ENCODE data around the gene DCST2.

Gene DCST2

DNA sequence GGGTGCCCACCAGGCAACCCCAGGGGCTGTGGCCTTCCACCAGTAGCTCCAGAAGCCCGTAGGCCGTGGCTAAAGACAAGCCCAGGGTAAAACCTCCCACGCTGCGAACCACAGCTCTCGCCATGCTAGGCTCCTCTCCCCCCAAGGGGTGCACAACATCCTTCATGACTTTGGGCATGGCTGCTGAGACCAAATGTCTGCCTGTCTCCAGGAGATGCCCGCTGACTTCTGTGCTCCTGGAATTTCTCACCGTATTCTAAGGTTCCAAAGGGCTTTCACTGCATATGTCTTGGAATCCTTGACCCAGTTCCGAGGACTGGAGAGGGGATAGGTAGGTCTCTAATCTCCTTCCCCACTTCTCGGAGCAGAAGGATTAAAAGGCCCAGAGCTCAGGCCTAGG, at the start of gene DCST2, which contains the start of gene DCST1:
DCST2 (minus strand) TSS at position 258 of the 400 bp plus-strand sequence; CDS start at position 178, 80 bp downstream.
DCST1 (plus strand) TSS at position 301 of the 400 bp plus-strand sequence. CDS start 213 bp downstream, outside the sequence.
- DNase-seq = no peak

DNA sequence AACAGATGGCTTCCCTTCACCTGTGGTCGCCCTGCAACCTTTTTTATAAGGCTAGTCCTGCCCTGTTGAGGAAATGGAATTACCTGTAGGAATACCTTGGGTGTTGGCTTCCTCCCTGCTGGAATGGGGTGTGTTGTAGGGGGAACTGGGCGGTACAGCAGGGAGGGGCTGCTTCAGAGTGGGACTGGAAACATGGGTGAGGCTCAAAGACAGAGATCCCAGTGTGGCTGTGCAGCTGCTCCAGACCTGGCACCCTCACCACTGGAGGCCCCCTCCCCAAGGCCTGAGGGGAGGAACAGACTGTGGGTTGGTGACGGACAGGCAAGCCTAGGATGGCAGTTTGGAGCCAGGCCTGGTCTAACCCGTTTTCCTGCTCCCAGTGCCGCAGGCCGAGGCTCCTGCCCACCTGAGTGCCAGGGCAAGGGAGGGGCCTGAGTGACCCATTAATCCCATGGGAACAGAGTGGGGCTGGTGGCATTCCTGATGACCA, 49.5 kb upstream of the DCST2 start:
- DNase-seq = no peak

DNA sequence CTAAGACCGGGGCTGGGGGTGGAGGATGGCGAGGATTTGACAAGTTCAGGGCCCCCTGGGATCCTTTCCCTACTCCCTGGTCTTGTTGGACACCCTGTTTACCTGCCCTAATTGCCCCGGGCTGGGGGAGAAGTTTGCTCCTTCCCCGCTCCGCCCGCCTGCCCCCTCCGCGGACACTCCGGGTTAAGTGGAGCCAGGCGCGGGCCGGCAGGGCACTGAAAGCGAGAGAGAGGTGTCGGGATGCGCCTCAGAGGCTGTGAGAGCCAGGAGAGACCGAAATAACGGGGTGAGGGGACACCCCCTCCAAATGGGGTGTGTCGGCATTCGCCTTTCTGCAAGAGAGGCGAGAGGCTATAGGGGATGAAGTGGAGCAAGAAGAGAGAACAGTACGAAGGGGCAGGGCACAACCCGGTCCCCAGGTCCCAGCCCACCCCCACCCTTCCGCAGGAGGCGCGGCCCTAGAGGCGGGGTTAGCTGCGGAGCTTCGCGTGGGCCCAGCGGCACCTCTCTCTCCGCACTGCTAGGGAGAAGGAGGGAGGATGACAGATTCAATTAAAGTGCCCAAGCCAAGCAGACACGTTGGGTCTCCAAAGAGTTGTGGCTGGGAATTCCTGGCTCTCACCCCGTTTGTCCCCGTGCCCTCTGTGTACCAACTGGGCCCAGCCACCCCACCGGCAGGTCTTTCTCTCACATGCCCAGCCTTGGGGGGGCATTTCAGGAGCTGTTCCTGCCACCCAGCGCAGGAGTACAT, 48.9 kb upstream of the DCST2 start:
- no peak for DNase-seq

DNA sequence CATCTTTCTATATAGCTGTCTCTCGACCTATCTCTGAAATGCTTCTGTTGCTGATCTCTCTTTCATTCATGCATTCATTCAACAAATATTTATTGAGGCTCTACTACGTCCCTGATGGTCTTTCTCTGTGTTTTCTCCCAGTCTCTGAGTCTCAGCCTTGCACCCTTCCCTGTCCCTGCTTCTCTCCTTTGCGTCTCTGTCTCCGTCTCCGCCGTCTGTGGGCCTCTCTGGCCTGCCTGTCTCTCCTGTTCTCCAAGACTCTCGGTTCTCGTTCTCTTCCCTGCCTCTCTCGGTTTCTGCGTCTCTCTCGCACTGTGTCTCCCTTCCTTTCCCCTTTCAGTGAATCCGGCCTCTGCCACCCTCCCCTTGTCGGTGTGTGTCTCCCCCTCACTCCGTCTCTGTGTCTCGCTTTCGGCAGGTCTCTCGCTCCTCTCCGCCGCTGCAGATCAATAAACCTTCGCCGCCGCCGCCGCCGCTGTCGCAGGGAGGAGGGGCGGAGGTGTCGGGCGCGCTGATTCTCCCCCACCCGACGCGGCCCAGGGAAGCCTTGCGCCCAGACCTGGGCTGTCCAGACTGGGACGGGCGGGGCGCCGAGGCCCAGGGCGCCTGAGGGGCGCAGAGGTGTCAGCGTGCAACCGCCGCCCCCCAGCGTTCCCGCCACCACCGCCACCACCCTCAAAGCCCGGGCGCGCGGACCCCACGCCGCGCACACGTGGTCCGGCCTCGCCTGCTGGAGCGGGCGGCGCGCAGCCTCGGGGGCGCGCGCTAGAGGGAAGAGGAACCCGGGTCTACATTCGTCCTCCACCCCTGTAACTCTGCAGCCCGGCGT, 48.1 kb upstream of the DCST2 start:
- DNase-seq = no peak

DNA sequence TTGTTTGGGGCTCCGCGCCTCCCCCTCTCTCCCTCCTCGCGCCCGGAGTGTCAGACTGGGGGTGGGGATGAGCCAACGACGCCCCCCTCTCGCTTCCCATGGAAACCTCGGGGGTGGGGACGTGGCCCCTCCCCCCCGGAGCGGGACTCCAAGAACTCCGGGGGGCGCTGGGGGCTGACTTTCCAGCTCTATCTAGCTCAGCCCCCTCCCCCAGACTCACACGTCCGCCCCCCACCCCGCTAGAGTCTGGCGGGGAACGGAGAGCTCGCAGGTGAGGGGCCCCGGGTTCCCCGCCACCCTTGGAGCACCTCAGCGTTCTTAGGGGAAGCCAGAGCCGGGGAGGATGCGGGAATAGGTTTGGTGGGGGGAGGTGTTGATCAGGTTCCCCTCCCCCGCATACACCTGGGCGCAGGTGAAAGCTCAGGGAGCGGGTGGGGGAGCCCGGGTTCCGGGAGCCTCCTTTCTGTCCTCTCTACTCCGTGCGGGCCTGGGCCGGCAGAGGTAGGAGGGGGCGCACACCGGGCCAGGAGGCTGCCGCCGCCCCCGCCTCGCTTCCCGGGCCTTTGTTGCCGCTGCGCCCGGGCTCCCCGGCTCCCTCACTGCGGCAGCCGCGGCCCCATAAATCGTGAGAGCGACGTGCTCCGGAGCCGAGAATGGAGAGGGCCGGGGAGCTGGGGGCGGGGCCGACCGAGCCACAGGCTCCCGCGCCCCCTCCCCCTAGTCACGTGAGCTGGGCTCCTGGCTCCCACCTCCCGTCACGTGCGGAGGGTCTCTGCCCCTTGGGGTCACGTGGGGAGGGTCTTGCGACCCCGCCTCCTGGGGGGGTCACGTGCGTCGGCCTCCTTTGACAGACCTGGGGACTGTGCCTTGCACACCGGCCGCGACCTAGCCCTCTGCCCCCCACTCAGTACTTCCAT, 47.0 kb upstream of the DCST2 start:
- no peak for DNase-seq

DNA sequence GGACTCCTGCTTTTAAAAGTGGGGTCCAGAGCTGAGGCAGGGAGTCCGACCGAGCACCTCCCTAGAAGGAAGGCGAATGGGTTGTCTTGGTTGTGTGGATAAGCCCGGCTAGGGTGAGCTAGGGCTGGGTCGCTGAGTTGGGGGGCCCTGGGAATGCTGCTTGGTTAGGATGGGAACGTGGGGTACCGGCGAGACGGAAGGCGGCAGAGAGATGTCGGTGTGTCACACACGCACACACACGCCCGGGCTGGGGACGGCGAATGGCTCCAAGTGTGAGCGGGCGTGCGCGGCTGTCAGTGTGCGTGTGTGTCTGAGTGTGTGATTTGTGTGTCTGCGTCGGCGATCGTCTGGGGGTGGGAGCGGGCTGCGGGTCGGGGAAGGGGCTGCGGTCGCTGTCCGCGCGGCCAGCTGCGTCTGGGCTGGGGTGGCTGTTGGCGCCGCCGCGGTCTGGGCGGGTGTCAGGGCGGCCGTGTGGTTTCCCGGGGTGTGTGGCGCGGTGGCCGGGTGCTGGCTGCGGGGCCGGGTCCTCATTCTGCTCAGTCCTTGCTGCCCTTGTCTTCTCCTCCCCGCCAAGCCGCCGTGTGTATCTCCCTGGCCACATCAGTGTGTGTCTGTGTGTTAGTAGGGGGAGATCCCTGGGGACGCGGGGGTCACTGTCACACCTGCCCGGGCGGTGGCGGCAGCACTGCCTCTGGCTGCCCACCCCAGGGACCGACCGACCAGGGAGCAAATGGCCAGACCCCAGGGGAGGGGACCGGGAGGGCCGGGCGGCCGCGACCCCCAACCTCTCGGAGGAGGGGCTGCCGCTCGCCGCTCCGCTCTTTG, 46.1 kb upstream of the DCST2 start:
- no peak for DNase-seq

DNA sequence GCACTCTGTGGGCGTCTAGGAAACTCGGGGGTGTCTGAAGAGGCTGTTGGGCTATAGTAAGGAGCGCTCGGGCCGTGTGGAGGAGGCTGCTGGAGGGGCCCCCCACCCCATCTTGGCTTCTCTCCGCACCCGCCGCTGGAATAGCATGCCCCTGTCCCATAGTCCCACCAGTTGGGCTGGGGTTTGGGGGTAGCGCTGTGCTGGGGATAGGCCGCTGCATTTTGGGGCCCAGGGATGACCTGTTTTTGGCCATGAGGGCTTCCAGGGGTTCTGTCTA, 45.6 kb upstream of the DCST2 start:
- DNase-seq = no peak

DNA sequence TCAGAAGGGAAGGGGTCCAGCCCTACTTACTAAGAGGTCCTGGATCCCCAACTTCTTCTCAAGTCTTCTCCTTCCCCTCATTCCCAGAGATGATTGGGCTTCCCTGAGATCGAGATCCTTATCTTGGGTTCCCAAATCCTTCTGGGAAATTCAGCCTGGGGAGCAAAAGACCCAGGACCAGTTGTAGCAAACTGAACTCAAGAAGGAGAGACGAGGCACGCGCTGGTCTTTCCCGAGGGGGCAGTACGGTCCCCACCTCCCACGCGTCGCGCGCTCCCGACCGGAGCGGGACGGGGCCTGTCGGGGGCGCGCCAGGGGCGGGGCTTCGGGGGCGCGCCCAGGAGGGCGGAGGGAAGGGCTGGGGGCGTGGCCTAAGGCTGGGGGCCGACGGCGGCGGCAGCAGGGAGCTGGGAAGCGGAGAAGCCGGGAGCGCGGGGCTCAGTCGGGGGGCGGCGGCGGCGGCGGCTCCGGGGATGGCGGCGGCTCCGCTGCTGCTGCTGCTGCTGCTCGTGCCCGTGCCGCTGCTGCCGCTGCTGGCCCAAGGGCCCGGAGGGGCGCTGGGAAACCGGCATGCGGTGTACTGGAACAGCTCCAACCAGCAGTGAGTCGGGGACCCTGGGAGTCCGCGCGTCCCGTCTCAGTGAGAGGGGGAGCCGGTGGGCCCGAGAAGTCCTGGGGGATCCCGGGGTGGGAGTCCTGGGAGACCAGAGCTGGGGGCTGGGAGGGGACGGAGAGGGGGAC, 45.1 kb upstream of the DCST2 start, which contains the start of gene EFNA3:
EFNA3 (plus strand) TSS at position 369 of the 741 bp plus-strand sequence; CDS start at position 474, 105 bp downstream.
- DNase-seq = no peak

DNA sequence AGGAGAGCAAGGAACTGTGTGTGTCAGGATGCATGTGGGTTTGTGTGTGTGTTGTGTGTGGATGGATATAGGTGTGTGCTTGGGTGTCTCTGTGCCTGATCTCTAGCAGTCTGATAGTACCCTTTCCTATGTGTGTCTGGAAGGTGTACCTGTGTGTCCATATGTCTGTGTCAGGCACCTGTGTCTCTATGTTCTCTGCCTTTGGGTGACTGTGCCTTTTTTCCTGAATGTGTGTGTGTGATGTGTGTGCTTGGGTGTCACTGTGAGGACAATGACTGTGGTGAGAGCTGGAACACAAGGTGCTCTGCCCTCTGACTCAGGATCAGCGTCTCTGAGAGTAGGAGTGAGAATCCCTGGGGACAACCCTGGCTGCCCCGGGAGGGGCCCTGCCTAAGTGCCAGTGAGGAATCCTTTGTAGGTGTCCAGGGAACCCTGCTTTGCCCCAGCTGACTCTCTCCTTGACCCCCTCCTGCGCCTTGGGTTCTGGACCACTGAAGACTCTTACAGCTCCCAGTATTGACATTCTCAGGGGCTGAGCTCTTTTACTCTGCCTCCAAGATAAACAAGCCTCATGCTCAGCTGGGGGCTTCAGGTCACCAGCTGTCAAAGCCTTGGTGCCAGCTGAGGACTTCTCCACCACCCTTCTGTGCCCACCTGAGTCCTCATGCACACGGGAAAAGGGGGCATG, 44.3 kb upstream of the DCST2 start:
- no peak for DNase-seq

DNA sequence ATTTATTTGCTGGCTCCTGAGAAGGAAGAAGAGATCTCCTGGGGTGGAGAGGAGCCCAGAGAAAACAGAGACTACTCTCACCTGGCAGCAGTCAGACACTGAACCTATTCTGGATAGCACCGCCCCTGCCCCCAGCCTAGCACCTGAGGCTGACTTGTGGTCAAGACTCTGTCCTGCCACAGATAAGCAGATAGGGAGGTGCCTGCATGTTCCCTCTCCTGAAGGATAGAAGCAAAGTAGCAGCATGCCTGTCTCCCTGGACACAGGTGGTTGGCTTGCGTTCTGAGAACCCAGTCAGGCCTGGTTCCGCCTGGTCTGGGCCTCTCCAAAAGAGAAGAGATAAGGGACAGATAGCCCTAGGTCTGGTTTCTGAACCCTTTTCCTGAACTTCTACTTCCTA, 43.8 kb upstream of the DCST2 start:
- DNase-seq = no peak

DNA sequence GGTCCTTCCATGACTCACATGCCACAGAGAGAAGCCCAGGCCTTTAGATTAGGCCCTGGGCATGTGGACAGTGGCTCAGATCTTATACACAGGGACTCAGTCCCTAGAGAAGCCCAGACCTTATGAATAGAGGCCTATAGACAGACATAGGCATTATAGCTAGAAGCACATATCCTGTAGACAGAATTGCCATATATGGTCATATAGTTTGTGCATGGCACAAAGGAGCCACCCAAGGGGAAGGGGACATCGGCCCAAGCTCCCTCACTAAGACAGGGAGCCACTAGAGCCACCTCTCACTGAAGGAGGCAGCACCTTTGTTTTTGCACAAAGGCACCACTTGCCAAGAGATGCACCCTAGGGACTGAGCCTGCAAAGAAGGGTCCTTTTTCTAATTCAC, 42.8 kb upstream of the DCST2 start:
- no peak for DNase-seq

DNA sequence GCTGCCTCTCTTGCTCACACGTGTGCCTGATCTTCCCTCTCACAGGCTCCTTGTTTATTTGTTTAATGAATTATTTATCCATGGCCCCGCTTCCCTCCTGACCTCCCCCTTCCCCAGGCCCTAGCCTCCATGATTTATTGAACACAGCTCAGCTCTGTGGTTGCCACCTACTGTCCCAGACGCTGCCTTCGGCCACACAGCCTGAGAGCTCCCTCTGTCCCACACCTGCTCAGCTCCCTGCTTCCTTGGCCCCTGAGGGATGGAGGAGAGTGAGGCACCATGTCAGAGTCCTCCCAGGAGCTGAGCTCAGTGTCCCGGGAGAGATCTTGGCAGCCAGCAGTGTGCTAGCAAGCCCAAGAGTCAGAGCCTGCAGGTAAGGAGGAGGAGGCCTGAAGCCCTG, 42.0 kb upstream of the DCST2 start:
- DNase-seq = no peak

DNA sequence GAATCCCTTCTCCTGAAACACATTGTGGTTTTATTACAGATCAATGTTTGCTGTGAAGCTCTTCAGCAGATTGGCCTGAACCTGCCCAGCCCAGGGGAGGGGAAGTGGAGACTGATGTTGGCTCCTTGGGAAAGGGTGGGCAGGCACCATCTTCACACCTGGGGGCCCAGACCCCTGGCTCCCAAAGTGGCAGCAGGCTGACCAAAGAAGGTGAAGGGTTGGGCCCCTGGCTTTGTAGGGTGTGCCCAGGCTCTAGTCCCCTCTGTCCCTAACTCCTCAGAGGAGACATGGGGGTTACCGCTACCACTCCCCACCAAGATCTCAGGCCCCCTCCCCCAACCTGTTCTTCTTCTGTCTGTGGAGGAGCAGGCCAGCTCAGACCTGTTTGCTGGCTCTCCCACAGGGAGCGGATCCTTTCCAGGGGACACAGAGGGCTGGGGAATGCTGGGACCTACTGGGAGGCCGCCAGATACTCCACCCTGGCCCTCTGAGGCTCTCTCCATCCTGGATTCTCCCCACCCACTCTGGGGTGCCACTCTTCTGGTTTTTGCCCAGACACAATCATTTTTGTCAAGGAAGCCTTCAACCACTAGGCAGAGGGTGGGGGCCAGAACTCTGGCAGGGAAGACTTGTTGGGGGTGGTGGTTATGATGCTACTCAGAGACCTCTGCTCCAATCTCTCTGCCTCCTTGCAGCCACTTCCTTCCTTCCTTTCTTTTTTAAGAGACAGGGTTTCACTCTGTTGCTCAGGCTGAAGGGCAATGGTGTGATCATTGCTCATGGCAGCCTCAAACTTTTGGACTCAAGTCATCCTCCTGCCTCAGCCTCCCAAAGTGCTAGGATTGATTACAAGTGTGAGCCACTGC, 40.0 kb upstream of the DCST2 start:
- no peak for DNase-seq

DNA sequence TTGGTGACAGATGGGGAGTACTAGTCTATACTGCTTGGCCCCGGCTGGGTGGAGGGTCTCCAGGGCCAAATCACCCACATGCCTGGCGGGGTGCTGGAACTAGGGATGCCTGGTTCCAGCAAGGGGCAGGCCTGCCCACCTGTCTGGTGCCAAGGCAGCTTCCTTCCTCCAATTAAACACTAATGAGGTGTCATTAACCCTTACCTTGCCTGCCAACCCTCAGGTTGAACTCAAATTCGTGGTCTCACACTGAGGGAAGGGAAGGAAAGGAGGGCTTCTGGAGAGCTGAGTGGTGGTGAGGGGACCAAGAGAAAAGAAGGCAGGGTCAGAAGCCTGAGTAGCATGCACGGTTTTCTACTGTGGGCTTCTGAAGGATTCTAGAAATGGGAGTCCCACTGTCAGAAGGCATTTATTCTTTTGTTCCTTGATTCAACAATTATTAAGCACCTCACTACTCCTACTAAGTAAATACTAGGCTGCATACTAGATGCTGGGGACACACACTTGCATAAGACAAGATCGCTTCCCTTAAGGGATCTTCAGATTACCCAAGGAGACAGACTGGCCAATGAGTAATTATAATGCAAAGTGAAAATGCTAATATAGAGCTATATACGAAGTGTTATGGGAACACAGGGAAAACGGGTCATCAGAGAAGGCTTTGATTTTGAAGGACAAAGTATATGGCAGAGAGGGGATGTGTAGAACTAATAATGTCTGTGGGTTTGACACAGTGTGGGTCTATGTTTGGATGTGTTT, 39.1 kb upstream of the DCST2 start:
- DNase-seq = no peak

DNA sequence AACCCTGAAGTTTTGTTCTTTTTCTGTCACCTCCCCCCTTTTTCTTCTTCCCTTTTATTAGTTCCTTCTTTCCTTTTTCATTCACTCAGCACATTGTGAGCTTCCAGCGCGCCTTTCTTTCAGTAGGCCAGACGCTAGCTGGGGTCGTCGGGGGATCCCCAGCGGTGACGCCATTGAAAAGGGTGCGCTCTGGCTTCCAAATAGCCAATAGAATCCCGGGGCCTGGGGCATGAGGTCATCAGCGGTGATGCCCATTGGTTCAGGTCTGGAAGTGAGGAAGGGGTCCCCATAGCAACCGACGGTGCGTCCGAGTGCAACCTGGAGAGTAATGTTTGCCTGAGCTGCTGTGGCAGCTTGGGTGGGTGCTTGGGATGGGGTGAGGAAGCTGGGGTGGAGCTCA, 38.1 kb upstream of the DCST2 start:
- no peak for DNase-seq

DNA sequence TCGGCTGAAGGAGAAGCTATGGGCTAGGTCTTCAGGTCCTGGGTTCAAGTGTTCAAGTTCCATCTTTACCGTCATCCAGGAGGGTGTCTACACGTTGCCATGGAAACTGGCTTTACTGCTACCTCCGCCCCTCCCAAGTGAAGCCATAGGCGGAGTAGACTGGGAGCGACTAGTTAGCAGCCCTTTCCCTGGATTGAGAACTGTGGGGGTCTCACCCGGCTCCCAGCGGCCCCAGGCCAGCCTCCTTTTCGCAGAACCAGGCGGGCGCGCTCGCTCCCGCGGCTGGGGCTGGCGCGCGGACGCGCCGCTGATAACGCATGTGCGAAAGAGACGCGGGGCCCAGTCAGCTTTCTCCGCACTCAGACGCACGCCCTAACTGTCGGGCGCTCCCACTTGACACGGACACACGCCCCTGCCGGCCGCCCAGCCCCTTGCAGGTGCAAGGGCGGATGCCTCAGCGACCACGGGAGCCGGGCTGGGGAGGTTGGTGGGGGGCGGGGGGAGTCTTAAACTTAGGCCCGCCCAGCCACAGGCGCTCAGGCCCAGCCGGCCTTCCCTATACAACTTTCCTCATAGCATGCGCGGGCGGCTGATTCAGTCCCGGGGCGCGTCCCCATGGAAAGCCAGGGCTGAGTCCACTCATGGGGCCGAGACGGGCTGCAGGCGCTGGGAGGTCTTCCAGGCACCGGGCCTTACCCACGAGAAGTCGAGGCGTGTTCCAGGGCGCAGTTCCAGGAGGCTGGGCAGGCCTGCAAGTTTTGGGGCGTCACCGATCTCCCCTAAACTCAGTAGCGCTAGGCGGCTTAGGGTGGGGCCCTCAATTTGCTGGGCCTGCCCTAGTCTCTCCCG, 37.4 kb upstream of the DCST2 start:
- no peak for DNase-seq

DNA sequence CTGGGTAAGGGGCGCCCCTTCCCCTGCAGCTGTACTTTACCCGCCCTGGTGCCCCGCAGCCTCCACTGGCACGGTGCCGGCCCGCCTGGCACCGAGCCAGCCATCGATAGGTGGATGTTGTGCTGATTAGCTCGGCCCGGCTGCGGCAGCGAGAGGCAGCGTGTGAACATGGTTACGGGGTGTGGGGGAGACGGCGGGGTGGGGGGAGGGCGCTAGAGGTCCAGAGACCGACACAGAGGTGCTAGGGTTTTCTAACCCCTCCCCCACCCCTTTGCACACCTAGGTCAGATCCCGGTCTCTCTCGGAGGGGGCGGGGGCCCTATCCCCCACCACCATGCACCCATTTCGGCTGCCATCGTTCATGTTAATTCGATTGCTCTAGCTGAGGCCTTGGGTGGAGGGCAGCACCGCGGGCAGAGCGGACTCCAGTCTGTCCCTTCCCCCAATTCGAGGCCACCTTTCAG, 36.6 kb upstream of the DCST2 start:
- DNase-seq = no peak
